GM18505 (cell line): ENCODE results near the gene PIGZ.

Experiments used
- ATAC-seq: cut with Tn5 transposase; IDR thresholded peaks from one replicate; pipeline ENCODE4 v1.9.1; 2021; ENCODE audit not compliant: unreplicated experiment
- POLR2A ChIP-seq: IDR thresholded peaks from 4 replicates; pipeline ENCODE4 v1.6.1; 2011; ENCODE audit warnings: borderline replicate concordance; ENCODE audit not compliant: insufficient read depth, insufficient read length; ENCODE audit errors: extremely low read depth

The PIGZ gene

DNA sequence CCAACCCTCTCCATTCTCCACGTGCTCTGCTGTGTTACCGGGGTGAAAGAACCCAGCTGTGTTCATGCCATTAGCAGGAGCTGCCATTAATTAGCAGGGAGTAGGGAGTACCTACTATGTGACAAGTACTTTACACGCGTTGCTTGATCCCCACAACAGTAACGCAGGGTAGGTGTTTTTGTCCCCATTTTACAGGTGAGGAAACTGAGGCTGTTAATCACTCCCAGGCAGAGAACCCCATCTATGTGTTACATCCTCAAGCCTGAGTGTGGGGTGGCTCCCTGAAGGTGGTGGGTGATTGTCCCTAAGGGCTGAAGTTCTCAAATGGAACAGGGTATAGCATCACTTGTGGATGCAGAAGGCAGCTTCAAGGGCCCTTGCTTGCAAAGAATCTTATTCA lies 38.2 kb upstream of the PIGZ start:
- ATAC-seq = no peak
- TF ChIP-seq POLR2A = no peak

GRCh38 chr3:197006446-197006845 lies 37.8 kb upstream of the PIGZ start:
- no peak for ATAC-seq

GRCh38 chr3:197003461-197004385 lies 35.1 kb upstream of the PIGZ start:
- peak; percentile 9 for ATAC-seq
- TF ChIP-seq POLR2A = no peak

More at GRCh38 chr3:197006446-197006845, 37.8 kb upstream of the PIGZ start:
- TF ChIP-seq POLR2A = no peak

- peak; percentile 25 for TF ChIP-seq POLR2A
- peak; percentile 76 for ATAC-seq
Measured at GRCh38 chr3:197002701-197003454, 34.2 kb upstream of the PIGZ start.

- TF ChIP-seq POLR2A = no peak
- ATAC-seq = no peak
Measured at GRCh38 chr3:197001972-197002700, 33.5 kb upstream of the PIGZ start.

DNA sequence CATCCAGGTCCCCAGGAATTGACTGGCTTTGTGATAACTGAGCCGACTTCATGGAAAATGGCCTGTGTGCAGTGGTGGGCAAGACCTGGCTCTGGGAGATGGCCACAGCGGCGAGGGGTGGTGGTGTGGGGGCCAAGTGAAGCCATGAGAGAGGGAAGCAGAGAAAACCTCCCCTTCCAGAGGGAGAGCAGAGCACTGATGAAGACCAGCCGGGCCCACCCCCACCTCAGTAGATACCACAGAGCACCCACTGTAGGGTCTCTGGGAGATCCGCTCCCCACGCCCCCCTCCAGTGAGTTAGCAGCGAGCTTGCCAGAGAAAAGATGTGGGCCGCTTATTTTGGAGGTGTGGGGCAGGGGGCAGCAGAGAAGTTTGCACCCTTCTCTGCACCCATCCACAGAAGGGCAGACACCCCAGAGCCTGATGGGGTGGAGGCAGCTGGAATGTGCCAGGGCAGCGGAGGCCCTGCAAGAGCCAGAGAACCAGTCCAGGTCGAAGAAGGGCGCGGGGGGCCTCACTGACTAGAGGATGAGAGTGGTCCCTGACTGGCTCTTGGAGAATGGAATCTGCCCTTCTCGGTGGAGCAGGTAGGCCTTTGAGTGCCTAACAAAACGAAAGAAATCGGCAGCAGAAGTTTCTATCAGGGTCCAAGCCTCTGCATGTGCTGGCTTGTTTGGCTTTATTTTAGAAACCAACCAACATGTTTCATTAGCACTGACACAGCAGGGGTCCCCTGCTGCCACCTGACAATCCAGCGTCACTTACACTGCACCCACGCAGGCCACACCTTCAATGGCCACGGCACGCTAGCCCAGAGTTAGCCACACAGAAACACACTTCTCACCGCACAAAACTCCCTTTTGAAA lies 32.7 kb upstream of the PIGZ start:
- no peak for TF ChIP-seq POLR2A
- ATAC-seq = no peak

DNA sequence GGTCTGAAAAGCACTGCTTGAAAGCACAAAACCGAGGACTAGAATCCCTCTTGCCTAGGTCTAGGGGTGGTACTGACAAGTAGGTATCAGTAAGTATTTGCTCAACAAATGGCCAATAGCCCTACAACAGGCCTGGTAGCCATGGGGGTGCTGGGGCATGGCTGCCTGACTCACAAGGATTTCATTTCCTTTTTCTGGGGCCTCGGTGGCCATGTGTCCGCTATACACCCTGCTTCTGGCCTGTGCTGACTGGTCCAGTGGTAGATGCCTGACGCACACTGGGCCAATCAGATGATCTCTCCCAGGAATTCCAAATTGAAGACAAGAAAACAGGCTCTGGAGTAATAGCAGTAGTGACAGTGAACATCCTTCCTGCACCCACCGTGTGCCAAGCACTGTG lies 31.6 kb upstream of the PIGZ start:
- no peak for ATAC-seq
- no peak for TF ChIP-seq POLR2A

DNA sequence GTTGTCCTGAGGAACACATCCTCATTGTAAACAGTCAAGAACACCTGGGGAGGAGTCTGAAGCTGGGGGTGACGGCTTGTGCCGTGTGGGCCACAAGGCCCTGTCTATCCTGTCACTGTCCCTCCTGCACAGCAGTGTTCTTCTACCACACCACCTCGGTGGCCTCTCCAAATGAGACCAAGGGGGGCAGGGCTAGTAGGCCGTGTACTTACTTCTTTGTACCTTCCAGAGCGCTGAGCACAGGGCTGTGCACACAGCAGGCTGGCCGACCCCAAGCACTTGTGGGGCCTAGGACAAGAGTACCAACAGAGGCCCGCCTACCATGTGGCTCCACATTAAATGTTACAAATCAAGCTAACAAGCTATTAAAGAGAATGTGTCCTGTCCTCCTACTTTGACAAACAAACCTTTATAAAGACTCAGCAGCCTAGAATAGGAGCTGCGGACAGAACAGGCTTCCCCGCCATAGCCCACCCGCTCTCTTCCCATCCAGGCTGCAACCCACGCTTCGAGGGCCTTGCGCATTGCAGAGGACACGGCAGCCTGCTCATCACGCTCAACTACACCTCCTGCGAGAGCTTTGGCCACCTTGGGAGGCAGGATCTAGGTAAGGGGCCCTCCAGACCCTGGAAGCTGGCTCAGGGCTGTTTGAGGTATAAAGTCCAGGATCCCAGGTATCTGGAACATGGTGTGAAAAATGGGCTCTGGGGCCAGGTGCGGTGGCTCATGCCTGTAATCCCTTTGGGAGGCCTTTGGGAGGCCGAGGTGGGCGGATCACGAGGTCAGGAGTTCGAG lies 30.5 kb upstream of the PIGZ start:
- TF ChIP-seq POLR2A = no peak
- no peak for ATAC-seq

DNA sequence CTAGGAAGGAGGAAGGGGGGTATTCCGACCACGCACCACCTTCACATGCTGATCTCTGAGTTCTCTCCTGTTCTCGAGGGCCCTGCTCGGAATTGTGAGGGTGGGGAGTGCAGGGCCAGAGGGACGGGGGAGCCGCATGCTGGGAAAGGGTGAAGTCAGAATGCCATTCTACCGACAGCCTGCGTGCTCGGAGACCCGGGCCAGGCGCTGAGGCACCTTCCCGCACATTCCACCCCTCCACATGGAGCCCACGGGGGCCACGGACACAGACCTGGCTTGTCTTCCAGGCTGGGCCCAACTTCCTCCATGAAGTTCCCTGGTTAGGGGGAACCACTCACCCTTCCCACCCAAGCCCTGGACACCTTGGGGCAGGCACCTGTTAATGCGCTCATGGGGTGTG lies 28.7 kb upstream of the PIGZ start:
- no peak for ATAC-seq
- TF ChIP-seq POLR2A = no peak

DNA sequence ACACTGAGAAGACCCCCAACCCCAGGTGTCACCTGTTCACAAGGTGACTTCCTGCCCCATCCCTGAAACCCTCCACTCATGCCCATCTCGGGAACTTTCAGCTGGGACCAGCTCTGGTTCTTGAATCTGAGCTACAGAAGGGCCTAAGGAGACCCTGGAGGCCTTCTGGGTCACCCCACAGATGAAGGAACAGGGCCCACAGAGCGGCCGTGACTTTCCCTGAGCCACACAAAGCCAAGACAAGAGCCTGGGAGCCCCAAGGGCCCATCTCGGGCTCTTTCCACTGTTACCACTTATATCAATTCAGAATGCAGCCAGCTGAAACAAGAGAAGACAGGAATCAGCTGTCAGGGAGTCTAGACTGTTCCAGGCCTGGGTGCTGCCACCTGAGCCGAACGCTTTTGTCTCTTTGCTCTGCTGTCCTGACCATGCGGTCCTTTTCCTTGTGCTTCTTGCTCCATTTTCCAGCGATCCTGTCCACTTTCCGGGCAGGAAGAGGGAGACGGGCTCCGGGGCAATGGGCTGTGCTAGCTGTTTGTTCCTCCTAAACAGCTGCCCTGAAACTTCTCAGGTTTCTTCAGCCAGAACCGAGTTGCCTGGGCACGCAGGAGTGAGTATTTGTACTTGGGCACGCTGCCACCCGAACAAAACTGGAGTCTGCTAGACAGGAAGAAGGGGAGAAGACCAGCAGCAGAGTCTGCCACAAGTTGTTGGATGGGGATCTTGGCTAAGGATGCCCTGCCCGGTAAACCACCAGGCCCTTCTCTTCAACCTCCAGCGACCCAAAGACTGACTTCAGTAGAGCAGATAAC lies 28.0 kb upstream of the PIGZ start:
- no peak for TF ChIP-seq POLR2A
- no peak for ATAC-seq
